ENCODE data around the gene DCAF5.
"Not testable (repeated sequence)": the region's sequence is repeated elsewhere in the genome, so short reads cannot be mapped to it uniquely, and the experiment has no call there.

DNA sequence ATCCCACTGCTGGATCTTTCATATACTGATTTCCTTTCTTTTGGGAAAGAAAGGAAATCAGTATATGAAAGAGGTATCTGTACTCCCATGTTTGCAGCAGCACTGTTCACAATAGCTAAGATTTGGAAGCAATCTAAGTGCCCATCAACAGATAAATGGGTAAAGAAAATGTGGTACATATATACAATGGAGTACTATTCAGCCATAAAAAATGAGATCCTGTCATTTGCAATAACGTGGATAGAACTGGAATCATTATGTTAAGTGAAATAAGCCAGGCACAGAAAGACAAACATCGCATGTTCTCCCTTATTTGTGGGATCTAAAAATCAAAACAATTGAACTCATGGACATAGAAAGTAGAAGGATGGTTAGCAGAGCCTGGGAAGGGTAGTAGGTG lies 12.9 kb upstream of the DCAF5 start:
- TF ChIP-seq, protein P1, sequence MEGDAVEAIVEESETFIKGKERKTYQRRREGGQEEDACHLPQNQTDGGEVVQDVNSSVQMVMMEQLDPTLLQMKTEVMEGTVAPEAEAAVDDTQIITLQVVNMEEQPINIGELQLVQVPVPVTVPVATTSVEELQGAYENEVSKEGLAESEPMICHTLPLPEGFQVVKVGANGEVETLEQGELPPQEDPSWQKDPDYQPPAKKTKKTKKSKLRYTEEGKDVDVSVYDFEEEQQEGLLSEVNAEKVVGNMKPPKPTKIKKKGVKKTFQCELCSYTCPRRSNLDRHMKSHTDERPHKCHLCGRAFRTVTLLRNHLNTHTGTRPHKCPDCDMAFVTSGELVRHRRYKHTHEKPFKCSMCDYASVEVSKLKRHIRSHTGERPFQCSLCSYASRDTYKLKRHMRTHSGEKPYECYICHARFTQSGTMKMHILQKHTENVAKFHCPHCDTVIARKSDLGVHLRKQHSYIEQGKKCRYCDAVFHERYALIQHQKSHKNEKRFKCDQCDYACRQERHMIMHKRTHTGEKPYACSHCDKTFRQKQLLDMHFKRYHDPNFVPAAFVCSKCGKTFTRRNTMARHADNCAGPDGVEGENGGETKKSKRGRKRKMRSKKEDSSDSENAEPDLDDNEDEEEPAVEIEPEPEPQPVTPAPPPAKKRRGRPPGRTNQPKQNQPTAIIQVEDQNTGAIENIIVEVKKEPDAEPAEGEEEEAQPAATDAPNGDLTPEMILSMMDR (IDR thresholded peaks at IDR 0.05), result not testable (repeated sequence)
- TF ChIP-seq EP300, POLR2A, POLR2AphosphoS5 (IDR thresholded peaks at IDR 0.05): not testable (repeated sequence)
